Large intestine (tissue), 3 donors: ENCODE results near the gene HES6. TPM values are rescaled to one million over a fixed set of nuclear protein-coding genes. Genes with fewer than 3 reads are reported as not detected.

Source experiments
- DNase-seq, 2 donors: peaks; one replicate each; pipeline versions ENCODE4 v3.0.0 to v3.0.0-alpha.2; 2013
- H3K27ac ChIP-seq: one replicate; pipeline ENCODE4 v1.5.1; 2013; ENCODE audit warnings: low read length
- H3K27me3 ChIP-seq: 2 replicates; pipeline ENCODE4 v1.6.1; 2013; ENCODE audit warnings: low read length; ENCODE audit not compliant: control insufficient read depth, insufficient read depth
- H3K36me3 ChIP-seq: 2 replicates; pipeline ENCODE4 v1.6.1; 2013; ENCODE audit warnings: low read length; ENCODE audit not compliant: control insufficient read depth, insufficient read depth
- H3K4me1 ChIP-seq: one replicate; pipeline ENCODE4 v1.6.1; 2013; ENCODE audit warnings: low read length; ENCODE audit not compliant: control insufficient read depth, insufficient read depth
- H3K4me3 ChIP-seq: one replicate; pipeline ENCODE4 v1.5.1; 2013; ENCODE audit warnings: low read length
- H3K9me3 ChIP-seq: one replicate; pipeline ENCODE4 v1.6.1; 2013; ENCODE audit warnings: mild to moderate bottlenecking, low read depth, low read length, moderate library complexity; ENCODE audit not compliant: control insufficient read depth
- WGBS: methylation state at CpG from one replicate; pipeline ENCODE4 v1.1.5; 2013; ENCODE audit warnings: low lambda C conversion rate; ENCODE audit not compliant: insufficient coverage; 5-methylcytosine and 5-hydroxymethylcytosine counted together
- polyA plus RNA-seq: library from polyadenylated mRNA; unstranded; fragments of 120-200 nt; gene quantifications from one replicate; pipeline ENCODE4 v1.2.1, GENCODE V29; 2013

The HES6 gene
- polyA plus RNA-seq, 1 donor = 24.4 TPM

DNA sequence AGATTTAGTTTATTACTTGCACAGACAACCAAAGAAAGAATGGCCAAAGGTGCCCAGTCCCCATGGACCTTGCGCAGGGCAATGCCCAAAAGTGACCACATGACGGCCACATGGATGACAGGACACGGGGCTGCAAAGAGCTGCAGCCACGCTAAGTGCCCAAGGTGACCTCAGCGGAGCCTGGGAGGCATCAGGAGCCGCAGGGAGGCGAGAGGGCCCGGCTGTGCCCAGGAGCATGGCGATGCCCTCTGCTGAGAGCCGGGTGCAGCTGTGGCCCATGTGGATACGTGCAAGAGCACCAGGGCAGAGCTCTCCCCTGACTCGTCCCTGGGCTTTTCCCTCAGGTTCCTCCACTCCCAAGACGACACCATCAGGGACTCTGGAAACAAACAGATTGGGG lies 14.7 kb downstream of the HES6 start:
- 100% methylated on average over 3 of the region's 13 CpGs for WGBS

DNA sequence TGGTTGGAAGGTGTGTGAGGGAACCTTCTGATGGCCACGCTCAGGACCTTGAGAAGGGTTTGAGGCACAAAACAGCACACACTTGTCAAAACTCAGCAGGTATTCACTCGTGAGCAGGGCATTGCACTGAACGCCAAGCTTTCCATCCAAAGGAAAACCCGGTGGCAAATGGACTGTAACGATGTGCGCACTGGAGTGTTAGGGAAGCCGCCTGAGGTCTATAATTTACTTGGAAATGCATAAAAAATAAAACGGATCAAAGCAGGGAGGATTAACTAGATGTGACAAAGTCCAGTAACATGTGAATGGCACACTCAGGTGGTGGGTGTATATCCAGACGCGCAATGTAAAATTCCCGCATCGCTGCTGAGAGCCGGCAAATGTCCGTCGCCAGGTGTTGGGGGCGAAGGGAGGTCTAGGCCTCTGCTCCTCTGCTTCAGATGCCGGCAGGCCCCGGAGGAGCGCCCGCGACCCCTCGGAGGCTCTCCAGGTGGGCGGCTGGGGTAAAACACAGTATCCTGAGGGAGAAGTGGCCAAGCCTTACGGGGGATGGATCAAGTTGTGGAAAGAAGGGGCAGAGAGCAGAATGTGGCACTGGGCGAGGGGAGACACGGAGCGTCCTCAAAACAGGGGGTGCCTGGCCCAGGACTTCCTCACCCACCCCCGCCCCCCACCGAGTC lies 15.3 kb downstream of the HES6 start:
- Histone ChIP-seq H3K27me3 (no peaks in the 10 kb centered on the region), H3K27ac (no peak overlapping the region), H3K9me3 (no peaks in the 10 kb centered on the region), H3K4me3 (no peak overlapping the region), H3K36me3 (no peaks in the 10 kb centered on the region), H3K4me1 (no peaks in the 10 kb centered on the region)
- DNase-seq = no peak
- WGBS = no CpG with 5 or more reads among the region's 29 CpGs

More for the DNA sequence above, 14.7 kb downstream of the HES6 start:
- DNase-seq = no peak
- no peak overlapping the region for H3K27ac ChIP-seq
- H3K4me1 ChIP-seq = no peaks in the 10 kb centered on the region
- no peak overlapping the region for H3K4me3 ChIP-seq
- no peaks in the 10 kb centered on the region for H3K36me3 ChIP-seq
- no peaks in the 10 kb centered on the region for H3K9me3 ChIP-seq
- H3K27me3 ChIP-seq = no peaks in the 10 kb centered on the region

DNA sequence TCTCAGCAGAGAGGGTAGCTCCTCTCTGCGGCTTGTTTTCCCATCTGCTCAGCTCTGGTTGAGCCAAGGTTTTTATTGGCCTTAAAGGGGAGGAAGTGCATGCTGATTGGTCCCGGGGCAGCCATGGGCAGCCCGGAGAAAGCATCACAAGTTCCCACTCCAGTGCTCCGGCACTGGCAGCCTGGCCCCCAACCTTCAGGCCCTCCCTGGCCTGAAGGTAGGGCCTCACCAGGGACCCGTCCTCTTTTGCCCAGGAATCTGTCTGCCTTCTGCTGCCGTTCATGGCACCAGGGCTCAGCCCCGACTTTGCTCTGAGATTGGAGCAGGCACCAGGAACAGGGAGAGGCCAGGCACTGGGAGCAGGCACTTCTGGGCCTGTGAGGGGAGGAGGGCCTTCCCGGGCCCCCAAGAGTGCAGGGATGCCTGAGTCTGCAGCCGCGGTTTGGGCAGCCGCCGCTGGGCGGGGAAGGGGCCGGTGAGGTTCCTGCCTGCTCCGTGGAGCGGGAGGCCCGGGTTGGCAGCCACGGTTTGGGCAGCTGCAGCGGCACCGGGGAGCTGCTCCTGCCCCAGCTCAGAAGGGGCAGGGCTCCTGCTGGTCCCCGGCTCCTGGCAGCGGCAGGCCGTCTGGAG lies 18.8 kb downstream of the HES6 start:
- DNase-seq = no peak
- Histone ChIP-seq H3K27me3 (no peaks in the 10 kb centered on the region), H3K9me3 (no peaks in the 10 kb centered on the region), H3K27ac (no peak overlapping the region), H3K4me3 (no peak overlapping the region), H3K36me3 (no peaks in the 10 kb centered on the region), H3K4me1 (no peaks in the 10 kb centered on the region)
- WGBS = no CpG with 5 or more reads among the region's 23 CpGs

DNA sequence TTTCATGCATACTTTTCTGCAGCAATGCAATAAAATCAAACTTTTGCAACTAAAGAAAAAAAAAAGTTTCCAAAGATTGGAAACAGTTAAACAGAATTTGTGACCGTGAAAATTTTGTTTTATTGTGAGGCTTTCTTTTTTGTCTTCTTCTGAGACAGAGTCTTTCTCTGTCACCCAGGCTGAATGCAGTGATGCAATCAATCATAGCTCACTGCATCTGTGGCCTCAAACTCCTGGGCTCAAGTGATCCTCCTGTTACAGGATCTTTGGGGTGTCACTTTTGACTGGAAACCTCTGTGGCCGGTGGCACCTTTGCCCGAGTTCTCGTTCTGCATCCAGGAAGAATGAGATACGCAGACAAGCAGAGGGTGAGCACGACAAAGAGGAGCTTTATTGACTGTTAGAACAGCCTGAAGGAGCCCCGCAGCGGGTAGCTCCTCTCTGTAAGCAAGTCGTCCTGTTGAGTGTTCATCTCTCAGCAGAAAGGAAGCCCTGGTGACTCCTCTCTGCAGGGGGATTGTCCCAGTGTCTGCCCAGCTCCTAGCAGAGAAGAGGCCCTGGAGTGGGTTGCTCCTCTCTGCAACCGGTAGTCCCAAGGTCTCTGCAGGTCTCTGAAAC lies 19.5 kb downstream of the HES6 start:
- Histone ChIP-seq H3K27me3 (no peaks in the 10 kb centered on the region), H3K36me3 (no peaks in the 10 kb centered on the region), H3K9me3 (no peaks in the 10 kb centered on the region), H3K27ac (no peak overlapping the region), H3K4me1 (no peaks in the 10 kb centered on the region), H3K4me3 (no peak overlapping the region)
- DNase-seq = no peak
- WGBS = no CpG with 5 or more reads among the region's 10 CpGs

DNA sequence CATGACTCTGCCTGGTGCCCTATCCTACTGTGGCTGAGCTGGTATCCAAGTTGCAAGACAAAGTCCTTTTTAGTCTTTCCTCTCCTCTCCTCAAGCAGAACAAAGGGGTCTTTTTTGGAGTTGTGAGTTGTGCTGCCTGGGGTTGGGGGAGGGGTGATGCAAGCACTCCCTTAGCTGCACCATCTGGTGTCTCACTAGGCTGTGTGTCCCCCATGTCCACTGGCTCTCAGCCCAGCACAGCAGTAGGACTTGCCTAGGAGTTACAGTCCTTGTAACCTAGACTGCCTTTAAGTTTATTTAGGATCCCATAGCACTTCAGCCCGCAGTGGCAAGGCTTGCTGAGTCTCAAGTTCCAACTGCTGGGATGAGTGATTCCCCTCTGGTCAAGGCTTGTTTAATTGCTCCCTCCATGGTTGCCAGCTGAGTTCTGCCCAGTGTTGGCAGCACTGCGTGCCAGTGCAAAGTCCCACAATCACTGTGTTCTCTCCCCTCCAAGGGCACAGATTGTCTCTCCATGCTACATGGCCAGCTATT lies 23.1 kb downstream of the HES6 start:
- H3K27me3 ChIP-seq = no peaks in the 10 kb centered on the region
- no peaks in the 10 kb centered on the region for H3K4me1 ChIP-seq
- H3K4me3 ChIP-seq = no peak overlapping the region
- DNase-seq = no peak
- H3K36me3 ChIP-seq = no peaks in the 10 kb centered on the region
- H3K9me3 ChIP-seq = no peaks in the 10 kb centered on the region
- no peak overlapping the region for H3K27ac ChIP-seq
- WGBS = no CpG with 5 or more reads among the region's 2 CpGs

DNA sequence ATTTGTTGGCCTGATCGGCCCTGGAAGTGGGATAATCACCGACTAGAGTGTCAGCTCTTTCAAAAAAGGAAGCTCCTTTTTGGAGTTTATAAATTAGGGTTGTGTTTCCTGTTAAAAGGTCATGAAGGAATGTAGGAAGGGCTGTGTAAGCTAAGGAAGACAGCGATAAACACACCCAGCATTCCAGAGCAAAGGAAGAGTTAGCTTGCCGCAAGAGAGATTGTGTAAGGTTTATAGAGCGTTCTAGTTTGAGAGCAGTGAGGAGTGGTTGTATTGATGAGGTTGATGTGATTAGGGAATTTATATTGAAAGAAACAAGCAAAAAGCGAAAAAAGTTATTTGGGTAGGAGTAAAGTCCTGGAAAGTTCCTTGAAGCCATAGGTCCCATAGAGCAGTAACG lies 32.8 kb downstream of the HES6 start:
- peaks cover 5% of the 10 kb centered on the region for H3K4me1 ChIP-seq
- H3K27me3 ChIP-seq = peaks cover 3% of the 10 kb centered on the region
- H3K9me3 ChIP-seq = no peaks in the 10 kb centered on the region
- WGBS = 67% methylated on average over 3 of the region's 7 CpGs
- H3K4me3 ChIP-seq = no peak overlapping the region
- DNase-seq = no peak
- H3K36me3 ChIP-seq = no peaks in the 10 kb centered on the region
- H3K27ac ChIP-seq = no peak overlapping the region

DNA sequence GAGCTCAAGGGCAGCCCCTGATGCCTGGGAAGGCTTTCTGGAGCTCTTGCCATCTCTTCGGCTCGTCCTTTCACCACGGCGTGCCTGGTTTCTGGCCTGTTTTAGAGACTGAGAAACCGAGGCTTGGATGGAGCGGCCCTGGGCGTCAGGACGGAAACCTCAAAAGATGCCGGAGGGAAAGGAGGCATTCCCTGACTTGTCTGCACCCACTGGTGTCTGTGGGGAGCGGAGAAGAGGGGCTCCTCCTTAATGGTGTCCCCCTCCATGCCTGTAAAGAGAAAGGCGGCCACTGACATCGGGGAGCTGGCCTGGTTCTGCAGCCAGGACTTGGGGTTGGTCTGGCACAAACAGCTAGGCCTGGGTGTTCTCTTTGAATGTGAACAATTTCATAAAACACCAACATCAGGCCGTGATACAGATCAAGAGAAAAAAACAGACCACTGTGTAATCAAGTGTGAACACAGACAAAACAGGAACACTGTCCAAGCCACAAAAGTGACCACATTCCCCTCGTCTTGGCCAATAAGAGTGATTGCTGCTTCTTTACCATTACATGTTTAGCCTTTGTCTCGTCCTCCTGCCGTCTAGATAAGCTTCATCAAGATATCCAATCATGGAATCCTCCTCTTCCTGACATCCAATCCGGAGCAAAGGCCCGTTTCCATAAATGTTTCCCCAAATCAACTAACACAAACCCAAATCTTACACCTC lies 35.7 kb downstream of the HES6 start:
- H3K36me3 ChIP-seq = no peaks in the 10 kb centered on the region
- H3K27me3 ChIP-seq = no peaks in the 10 kb centered on the region
- peaks cover 5% of the 10 kb centered on the region for H3K4me1 ChIP-seq
- no peak for DNase-seq
- 92% methylated on average over 2 of the region's 18 CpGs for WGBS
- H3K9me3 ChIP-seq = no peaks in the 10 kb centered on the region
- peak overlapping the region; percentile 50 for H3K4me3 ChIP-seq
- peak overlapping the region; percentile 61 for H3K27ac ChIP-seq

DNA sequence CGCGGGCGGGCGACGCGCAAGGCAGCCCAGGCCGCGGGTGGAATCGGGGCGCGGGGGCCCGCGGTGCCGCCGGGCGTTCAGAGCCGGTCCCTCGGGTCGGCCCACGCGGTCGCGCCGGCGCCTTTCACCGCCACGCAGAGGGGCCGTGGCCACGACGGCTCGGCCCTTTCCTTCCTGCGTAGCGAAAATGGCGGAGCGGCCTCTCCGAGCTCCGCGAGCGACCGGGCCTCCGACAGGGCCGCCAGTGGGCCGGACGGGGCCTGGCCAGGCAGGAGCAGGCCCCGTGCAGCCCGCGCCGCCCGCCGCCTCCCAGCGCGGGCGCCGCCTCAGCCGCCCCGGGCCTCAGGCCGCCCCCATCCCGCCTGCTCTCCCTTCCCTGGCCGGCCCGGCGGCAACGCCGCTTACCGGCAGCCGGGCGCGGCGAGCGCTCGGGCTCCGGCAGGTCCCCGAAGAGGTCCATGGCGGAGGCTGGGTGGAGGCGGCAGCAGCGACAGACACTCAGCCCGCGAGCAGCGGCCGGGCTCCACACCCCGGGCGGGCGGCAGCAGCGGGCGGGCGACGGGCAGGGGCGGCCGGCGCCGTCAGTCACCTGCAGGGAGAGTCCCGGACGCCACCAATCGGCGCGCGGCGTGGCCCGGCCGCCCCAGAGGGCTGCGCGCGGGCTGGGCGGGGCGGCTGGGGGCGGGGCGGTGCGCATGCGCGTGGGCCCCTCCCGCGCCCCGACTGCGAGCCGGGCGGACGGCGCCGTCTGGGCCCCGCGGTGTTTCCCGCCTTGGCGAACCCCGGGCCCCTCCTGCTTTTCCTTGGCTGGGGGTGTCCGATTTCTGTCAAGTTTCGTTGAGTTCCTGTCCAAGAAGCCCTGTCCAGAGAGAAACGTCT lies 36.5 kb downstream of the HES6 start, which contains the start of gene ILKAP:
TSS of gene ILKAP (minus strand) at position 602 of the 879 bp plus-strand sequence. CDS start at position 460, 142 bp downstream.
- H3K27me3 ChIP-seq = no peaks in the 10 kb centered on the region
- H3K9me3 ChIP-seq = no peaks in the 10 kb centered on the region
- WGBS = no CpG with 5 or more reads among the region's 126 CpGs
- peak; percentile 79 to 91 for DNase-seq
- H3K4me3 ChIP-seq = peak within 1 kb of the TSS; percentile 61
- H3K36me3 ChIP-seq = no peaks in the 10 kb centered on the region
- H3K27ac ChIP-seq = peak within 1 kb of the TSS; percentile 61
- peaks cover 5% of the 10 kb centered on the region for H3K4me1 ChIP-seq

DNA sequence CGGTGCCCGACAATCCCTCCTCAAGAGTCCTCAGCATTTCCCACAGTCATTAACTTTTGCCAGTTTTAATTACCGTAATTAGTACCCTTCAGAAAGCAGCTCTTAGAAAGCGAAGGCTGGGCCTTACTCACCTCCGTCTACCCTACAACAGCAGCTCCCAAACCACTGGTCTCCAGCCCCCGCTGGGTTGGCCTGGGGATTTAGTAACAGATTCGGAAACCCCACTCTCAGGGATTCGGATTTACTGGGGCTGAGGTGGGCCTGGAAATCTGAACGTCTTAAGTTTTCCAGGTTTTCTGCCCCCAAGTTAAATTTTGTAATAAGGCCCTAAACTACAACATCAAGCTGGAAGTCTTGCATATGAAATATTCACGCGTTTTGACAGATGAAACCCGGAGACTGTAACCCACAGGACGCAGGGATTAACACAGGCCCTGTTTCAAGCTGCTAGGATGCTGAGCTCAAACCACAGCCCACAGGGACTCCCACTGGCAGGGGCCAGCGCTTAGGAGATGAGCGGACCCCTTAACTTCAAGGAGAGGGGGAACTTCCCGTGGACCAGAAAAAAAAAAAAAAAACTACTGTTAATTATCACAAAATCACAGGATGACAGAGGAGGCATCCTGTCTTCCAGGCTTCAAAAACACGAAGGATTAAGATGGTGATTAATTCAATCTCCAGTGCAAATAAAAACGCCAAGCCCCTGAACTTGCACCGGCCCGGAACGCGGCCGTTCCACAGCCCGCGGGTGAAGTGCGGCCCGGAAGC lies 37.3 kb downstream of the HES6 start:
- Histone ChIP-seq H3K4me3 (peak overlapping the region; percentile 61), H3K9me3 (no peaks in the 10 kb centered on the region), H3K27ac (peak overlapping the region; percentile 42), H3K36me3 (no peaks in the 10 kb centered on the region), H3K27me3 (no peaks in the 10 kb centered on the region), H3K4me1 (peaks cover 5% of the 10 kb centered on the region)
- WGBS = 0% methylated on average over 1 of the region's 27 CpGs
- DNase-seq = peak in 1 of 2 donors; percentile 24
